ENCODE measurements around the gene CTU2. TPM values are rescaled to one million over a fixed set of nuclear protein-coding genes. Genes with fewer than 3 reads are reported as not detected.

CTU2 gene
- total and polyA plus RNA-seq, 8 donors = 1.8 to 53.3 (median 14.8) TPM

DNA sequence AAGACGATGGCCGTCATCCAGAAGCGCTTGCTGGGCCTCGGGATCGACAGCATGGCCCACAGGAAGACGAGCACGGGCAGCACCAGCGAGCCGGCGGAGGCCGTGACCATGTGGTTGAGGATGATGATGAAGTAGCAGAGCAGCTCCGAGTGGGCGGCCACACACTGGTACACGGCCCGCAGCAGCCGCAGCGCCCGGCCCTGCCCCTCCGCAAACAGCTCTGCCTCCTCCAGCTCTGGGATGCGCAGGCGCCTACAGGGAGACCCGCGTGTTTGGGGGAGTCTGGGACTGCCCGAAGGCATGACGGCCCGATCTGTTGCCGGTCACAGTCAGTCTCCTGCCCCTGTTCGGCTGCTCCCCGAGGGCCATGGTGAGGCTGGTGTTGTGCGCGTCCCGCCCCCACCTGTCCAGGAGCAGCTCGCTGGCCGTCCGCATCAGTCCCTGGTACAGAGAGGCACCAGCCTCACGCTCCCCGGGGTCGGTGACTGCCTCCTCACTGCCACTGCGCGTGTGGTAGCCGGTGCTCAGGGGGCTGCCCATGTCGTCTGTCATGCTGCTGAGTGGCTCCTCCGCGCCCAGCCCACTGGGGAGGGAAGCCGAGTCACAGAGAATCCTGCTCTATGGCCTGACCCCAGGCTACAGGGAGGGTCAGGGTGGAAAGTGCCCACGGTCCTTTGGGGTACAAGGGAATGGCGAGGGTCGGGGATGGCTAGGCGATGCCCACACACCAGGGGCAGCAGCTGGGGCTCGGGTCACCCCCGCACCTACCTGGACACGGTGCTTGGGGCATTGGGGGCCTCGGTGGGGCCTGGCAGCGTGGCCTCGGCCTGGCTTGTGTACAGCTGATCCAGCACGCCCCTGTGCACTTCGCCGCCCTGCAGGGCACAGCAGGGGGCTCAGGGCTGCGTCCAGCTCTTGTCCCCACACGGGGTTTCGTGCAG lies 15.8 kb downstream of the CTU2 start:
- no peak for TF ChIP-seq EP300 (IDR thresholded peaks at IDR 0.05)
- no peak overlapping the region for H3K4me3 ChIP-seq
- no peak overlapping the region for H3K27ac ChIP-seq
- no peak for DNase-seq
- no peaks in the 10 kb centered on the region for H3K27me3 ChIP-seq
- no peaks in the 10 kb centered on the region for H3K9me3 ChIP-seq
- H3K4me1 ChIP-seq = no peaks in the 10 kb centered on the region
- H3K36me3 ChIP-seq = peaks cover 86 to 100% (median 100%) of the 10 kb centered on the region in 4 donors
- intact Hi-C loops (cut with DNase I; ENCODE audit: low total_unique reads) = no loop called here
- WGBS, 5 donors = 93 to 96% (median 95%) methylated on average over 28 to 61 of the region's 61 CpGs

DNA sequence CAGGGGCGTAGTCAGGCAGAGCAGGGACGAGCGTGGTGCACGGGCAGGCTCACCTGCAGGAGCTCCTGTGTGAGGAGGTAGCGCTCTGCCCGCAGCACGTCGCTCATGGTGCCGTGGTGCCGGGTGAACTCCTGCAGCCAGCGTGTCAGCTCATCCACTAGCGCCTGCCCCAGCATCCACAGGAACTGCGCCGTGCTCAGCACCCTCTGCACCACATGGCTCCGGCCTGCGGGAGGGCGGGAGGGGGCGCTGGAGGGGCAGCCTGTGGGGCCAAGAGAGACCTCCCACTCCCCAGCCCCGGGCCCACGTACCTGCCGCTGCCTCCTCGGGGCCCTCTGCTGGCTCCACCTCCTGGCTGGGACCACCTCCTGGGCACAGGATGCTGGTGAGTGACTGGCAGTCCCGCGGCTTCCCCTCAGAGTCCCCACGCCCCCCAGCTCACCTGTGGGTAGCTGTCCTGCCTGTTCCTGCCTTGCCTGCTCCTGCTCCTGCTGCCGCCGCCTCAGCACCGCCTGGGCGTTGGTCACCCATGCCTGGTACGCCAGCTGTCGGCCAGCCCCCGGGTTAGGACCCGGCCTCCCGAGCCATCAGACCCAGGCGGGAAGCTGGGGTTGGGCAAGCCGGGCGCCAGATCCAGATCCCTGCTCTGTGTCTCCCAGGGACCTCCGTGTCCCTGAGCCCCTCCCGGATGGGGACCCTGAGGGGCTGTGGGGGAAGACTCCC lies 16.6 kb downstream of the CTU2 start:
- Histone ChIP-seq H3K27me3 (no peaks in the 10 kb centered on the region), H3K9me3 (no peaks in the 10 kb centered on the region), H3K36me3 (peaks cover 82 to 100% (median 100%) of the 10 kb centered on the region in 4 donors), H3K27ac (no peak overlapping the region), H3K4me1 (no peaks in the 10 kb centered on the region), H3K4me3 (no peak overlapping the region)
- DNase-seq = no peak
- intact Hi-C loops (cut with DNase I; ENCODE audit: low total_unique reads) = no loop called here
- WGBS, 5 donors = 90 to 95% (median 94%) methylated on average over 9 to 39 of the region's 39 CpGs
- TF ChIP-seq EP300 (IDR thresholded peaks at IDR 0.05) (no peak), POLR2AphosphoS5 (IDR thresholded peaks at IDR 0.05) (no peak), POLR2A (IDR thresholded peaks at IDR 0.05) (no peak)
- TF ChIP-seq, protein P1, sequence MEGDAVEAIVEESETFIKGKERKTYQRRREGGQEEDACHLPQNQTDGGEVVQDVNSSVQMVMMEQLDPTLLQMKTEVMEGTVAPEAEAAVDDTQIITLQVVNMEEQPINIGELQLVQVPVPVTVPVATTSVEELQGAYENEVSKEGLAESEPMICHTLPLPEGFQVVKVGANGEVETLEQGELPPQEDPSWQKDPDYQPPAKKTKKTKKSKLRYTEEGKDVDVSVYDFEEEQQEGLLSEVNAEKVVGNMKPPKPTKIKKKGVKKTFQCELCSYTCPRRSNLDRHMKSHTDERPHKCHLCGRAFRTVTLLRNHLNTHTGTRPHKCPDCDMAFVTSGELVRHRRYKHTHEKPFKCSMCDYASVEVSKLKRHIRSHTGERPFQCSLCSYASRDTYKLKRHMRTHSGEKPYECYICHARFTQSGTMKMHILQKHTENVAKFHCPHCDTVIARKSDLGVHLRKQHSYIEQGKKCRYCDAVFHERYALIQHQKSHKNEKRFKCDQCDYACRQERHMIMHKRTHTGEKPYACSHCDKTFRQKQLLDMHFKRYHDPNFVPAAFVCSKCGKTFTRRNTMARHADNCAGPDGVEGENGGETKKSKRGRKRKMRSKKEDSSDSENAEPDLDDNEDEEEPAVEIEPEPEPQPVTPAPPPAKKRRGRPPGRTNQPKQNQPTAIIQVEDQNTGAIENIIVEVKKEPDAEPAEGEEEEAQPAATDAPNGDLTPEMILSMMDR (IDR thresholded peaks at IDR 0.05) = no peak

DNA sequence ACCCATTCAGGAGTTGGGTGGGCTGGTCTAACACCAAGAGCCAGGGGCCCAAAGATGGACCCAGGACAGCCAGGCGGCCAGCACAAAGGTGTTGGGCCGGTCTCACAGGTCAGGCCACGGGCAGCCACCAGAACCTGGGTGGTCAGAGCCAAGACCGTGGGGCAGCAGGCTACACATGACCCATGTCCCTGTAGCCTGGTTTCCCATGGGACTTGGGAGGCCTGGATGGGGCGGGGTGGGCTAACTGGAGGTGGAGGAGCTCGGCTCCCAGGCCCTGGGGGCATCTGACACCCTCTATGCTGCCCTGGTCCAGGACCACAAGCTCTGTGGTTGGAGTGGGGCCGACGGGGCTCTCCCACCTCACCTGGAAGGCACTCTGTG lies 17.2 kb downstream of the CTU2 start:
- no peaks in the 10 kb centered on the region for H3K27me3 ChIP-seq
- no peaks in the 10 kb centered on the region for H3K9me3 ChIP-seq
- no peak overlapping the region for H3K27ac ChIP-seq
- peaks cover 82 to 97% (median 97%) of the 10 kb centered on the region in 4 donors for H3K36me3 ChIP-seq
- 81 to 96% (median 90%) methylated on average over 4 to 8 of the region's 8 CpGs for WGBS, 5 donors
- TF ChIP-seq, protein P1 (IDR thresholded peaks at IDR 0.05) = no peak
- TF ChIP-seq POLR2AphosphoS5 (IDR thresholded peaks at IDR 0.05) = no peak
- no peak for TF ChIP-seq EP300 (IDR thresholded peaks at IDR 0.05)
- no peak for TF ChIP-seq POLR2A (IDR thresholded peaks at IDR 0.05)
- no peaks in the 10 kb centered on the region for H3K4me1 ChIP-seq
- intact Hi-C loops (cut with DNase I; ENCODE audit: low total_unique reads) = no loop called here
- DNase-seq = no peak
- H3K4me3 ChIP-seq = no peak overlapping the region

DNA sequence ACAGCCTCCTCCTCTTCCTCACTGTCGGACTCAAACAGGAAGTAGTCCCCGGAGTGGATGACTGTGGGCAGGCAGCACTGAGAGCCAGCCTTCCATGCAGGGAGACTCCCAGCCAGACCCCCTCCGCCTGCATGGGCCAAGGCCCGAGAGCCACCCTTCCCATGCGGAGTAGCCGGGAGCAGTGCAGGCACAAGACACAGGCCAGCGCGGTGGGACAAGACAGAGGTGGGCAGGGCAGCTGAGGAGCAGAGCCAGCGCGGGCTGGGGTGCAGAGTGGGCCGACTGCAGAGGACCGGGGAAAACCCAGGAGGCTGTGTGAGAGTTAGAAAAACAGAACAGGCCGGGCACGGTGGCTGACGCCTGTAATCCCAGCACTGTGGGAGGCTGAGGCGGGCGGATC lies 17.6 kb downstream of the CTU2 start:
- H3K36me3 ChIP-seq = peaks cover 82 to 93% (median 92%) of the 10 kb centered on the region in 4 donors
- TF ChIP-seq POLR2A (IDR thresholded peaks at IDR 0.05) (no peak), EP300 (IDR thresholded peaks at IDR 0.05) (no peak), POLR2AphosphoS5 (IDR thresholded peaks at IDR 0.05) (no peak)
- TF ChIP-seq, protein P1 (IDR thresholded peaks at IDR 0.05) = no peak

More for the DNA sequence above, 17.6 kb downstream of the CTU2 start:
- Histone ChIP-seq H3K9me3 (no peaks in the 10 kb centered on the region), H3K27ac (no peak overlapping the region), H3K4me3 (no peak overlapping the region), H3K27me3 (no peaks in the 10 kb centered on the region), H3K4me1 (no peaks in the 10 kb centered on the region)
- intact Hi-C loops (cut with DNase I; ENCODE audit: low total_unique reads) = no loop called here
- 91 to 97% (median 95%) methylated on average over 16 to 17 of the region's 17 CpGs for WGBS, 5 donors
- DNase-seq = no peak

Measured in stomach (tissue), 9 donors.